ENCODE data around the gene PTGS1.

PTGS1 gene

DNA sequence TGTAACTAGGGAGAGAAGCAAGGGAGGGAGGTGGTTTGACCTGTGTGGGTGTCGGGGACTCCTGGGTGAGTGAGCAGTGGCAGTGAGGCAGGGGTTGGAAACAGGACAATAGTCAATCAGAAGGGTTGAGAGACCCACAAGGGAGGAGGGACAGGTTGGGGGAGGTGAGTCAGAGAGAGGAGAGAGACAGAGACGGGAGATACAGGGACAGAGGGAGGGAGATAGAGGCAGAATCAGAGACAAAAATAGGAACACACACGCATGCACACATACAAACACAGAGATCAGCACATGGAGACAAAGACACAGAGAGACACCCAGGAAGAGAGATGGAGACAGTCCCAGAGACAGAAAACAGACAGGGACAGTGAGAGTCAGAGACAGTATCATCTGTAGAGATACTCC lies 39.3 kb upstream of the PTGS1 start:
- TF ChIP-seq, protein P1, sequence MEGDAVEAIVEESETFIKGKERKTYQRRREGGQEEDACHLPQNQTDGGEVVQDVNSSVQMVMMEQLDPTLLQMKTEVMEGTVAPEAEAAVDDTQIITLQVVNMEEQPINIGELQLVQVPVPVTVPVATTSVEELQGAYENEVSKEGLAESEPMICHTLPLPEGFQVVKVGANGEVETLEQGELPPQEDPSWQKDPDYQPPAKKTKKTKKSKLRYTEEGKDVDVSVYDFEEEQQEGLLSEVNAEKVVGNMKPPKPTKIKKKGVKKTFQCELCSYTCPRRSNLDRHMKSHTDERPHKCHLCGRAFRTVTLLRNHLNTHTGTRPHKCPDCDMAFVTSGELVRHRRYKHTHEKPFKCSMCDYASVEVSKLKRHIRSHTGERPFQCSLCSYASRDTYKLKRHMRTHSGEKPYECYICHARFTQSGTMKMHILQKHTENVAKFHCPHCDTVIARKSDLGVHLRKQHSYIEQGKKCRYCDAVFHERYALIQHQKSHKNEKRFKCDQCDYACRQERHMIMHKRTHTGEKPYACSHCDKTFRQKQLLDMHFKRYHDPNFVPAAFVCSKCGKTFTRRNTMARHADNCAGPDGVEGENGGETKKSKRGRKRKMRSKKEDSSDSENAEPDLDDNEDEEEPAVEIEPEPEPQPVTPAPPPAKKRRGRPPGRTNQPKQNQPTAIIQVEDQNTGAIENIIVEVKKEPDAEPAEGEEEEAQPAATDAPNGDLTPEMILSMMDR (IDR thresholded peaks at IDR 0.05; ENCODE audit: control extremely low read depth, extremely low read depth, low read depth, missing control alignments) = no peak
- CTCF ChIA-PET = interaction anchor here (1.4 kb wide), 1 partner anchor 215 kb away, joined by 4 read pairs; no protein-coding TSS in a partner anchor
- POLR2A ChIA-PET = no interaction called here
- DNase-seq (ENCODE audit: extremely low spot score) = no peak

DNA sequence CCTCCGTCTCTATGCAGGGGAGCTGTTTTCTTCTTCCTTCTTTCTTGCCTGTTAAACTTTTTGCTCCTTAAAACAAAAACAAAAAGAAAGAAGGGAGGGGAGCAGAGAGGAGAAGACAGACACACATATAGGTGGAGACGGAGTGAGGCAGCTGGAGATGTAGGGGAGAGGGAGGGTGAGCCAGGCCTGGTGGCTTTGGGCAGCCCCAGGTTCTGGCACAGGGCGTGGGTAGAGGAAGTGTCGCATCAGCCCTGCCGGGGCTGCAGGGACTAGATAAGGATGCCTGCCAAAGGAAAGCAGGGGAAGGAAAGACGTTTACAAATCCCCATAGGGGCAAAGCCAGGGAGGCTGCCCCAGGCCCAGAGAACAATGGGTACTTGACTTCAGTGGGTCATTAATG lies 38.7 kb upstream of the PTGS1 start:
- DNase-seq (ENCODE audit: extremely low spot score) = no peak

DNA sequence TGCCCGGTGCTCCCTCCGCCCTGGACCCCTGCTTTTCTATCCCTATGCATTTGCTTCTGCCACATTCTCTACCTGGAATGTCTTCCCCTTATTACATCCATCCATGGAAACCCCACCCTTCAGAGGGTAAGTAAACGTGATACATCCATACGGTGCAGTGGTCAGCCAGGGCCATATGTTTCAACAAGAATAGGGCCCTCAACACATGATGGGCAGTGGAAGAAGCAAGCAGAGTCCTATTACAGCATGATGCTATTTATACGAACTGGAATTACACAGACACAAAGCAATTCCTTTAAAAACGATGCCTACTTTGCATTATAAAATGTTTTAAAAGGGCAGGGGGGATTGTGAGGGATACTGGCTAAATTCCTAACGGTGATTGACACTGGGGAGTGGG lies 38.2 kb upstream of the PTGS1 start:
- DNase-seq (ENCODE audit: extremely low spot score) = no peak
- TF ChIP-seq, protein P1 (IDR thresholded peaks at IDR 0.05; ENCODE audit: control extremely low read depth, extremely low read depth, low read depth, missing control alignments) = no peak
- CTCF ChIA-PET = interaction anchor here (1.7 kb wide), 1 partner anchor 18 kb away, joined by 7 read pairs; no protein-coding TSS in a partner anchor
- POLR2A ChIA-PET = no interaction called here

More for the DNA sequence above, 38.7 kb upstream of the PTGS1 start:
- TF ChIP-seq, protein P1 (IDR thresholded peaks at IDR 0.05; ENCODE audit: control extremely low read depth, extremely low read depth, low read depth, missing control alignments) = no peak
- ChIA-PET POLR2A (no interaction called here), CTCF (no interaction called here)

DNA sequence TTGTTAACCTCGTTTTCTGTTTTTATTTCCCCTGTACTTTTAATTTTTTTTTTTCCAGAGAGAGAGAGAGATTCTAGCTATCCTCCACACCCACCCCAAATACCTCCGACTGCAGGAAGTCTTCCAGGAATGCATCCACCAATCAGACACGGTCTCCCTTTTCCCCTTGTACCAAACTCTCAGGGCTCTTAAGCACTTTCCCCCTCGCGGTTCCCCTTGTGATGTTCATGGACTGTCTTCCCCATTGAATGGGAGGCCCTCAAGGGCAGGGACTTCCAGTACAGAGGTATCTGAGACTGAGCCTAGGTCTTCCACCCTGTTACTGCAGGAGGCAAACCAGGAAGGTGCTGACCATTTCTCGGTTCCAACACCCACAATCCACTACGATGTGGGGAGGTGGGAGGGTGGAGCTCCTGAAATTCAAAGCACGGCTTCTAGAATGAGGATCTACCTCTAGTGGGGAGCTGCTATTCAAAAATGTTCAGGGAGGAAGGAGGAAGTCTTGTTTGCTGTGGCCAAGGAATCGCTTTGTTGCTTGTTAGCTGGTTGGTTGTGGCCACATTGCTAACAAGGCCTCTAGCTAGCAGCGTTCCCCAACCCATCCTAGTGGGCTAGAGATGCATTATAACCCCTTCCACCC lies 37.5 kb upstream of the PTGS1 start:
- TF ChIP-seq, protein P1 (IDR thresholded peaks at IDR 0.05; ENCODE audit: control extremely low read depth, extremely low read depth, low read depth, missing control alignments) = no peak
- POLR2A ChIA-PET = no interaction called here
- DNase-seq (ENCODE audit: extremely low spot score) = no peak
- CTCF ChIA-PET = interaction anchor here (1.7 kb wide), 1 partner anchor 18 kb away, joined by 7 read pairs; no protein-coding TSS in a partner anchor

DNA sequence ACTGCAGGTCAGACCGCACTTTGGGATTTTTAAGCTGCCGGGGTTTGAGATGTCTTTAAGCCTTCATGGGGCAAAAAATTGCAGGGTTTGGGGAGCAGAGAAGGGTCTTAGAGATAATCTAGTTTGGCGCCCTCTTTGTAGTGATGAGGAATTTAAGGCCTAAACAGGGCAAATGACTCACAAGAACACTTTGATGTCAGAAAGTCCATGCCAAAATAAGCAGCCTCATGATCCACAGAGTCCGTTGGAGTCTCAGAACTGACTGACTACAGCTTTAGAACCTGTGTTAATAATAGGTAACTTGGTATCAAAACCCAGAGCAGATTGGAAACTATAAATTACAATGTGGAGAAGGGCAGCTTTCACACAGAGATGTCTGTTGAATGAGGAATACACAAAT lies 35.9 kb upstream of the PTGS1 start:
- CTCF ChIA-PET = interaction anchor here (0.6 to 2.1 kb wide), 3 partner anchors 207 to 236 kb away, joined by 3 to 7 read pairs (median 3); no protein-coding TSS in a partner anchor
- no peak for DNase-seq (ENCODE audit: extremely low spot score)
- POLR2A ChIA-PET = no interaction called here
- TF ChIP-seq, protein P1 (IDR thresholded peaks at IDR 0.05; ENCODE audit: control extremely low read depth, extremely low read depth, low read depth, missing control alignments) = no peak

GRCh38 chr9:122336189-122336588 lies 34.6 kb upstream of the PTGS1 start:
- TF ChIP-seq, protein P1 (IDR thresholded peaks at IDR 0.05; ENCODE audit: control extremely low read depth, extremely low read depth, low read depth, missing control alignments) = no peak
- no peak for DNase-seq (ENCODE audit: extremely low spot score)
- CTCF ChIA-PET = interaction anchor here (1.5 to 2.1 kb wide), 2 partner anchors 14 to 213 kb away, joined by 7 read pairs; no protein-coding TSS in a partner anchor
- POLR2A ChIA-PET = no interaction called here

All from GM10248 (cell line).